Keratinocyte (primary cell): Measurements from ENCODE around the gene RMC1. TPM values are rescaled to one million over a fixed set of nuclear protein-coding genes. Genes with fewer than 3 reads are reported as not detected.

Experiments
- DNase-seq: peaks from one replicate; pipeline ENCODE4 v3.0.0-alpha.2; 2011; ENCODE audit warnings: low read depth, missing footprints, low spot score
- FAIRE-seq: peaks from 2 replicates; lab custom pipeline; 2011; peaks lifted over from hg19 to GRCh38; lab: Jason Lieb, UNC
- H2AFZ ChIP-seq: 2 replicates; pipeline ENCODE4 v1.6.0; 2012; ENCODE audit warnings: low read length, control low read depth, inconsistent platforms; ENCODE audit not compliant: control insufficient read depth
- H3K27ac ChIP-seq: 2 replicates; pipeline ENCODE4 v1.5.1; 2011; ENCODE audit warnings: low read length; ENCODE audit not compliant: control insufficient read depth, insufficient read depth
- H3K27me3 ChIP-seq: 3 replicates; pipeline ENCODE4 v1.6.0; 2011; ENCODE audit warnings: low read length; ENCODE audit not compliant: control insufficient read depth, insufficient read depth; ENCODE audit errors: extremely low read depth
- H3K36me3 ChIP-seq, 2 experiments: 2 replicates in 1 of 2; 3 replicates in 1 of 2; pipeline ENCODE4 v1.5.1; 2011; ENCODE audit warnings: low read length in 2 of 2, mild to moderate bottlenecking in 1 of 2; ENCODE audit not compliant: control insufficient read depth in 2 of 2, insufficient read depth in 2 of 2; ENCODE audit errors: extremely low read depth in 1 of 2
- H3K4me1 ChIP-seq: 3 replicates; pipeline ENCODE4 v1.5.1; 2011; ENCODE audit warnings: low read length; ENCODE audit not compliant: control insufficient read depth, insufficient read depth; ENCODE audit errors: extremely low read depth
- H3K4me2 ChIP-seq: 3 replicates; pipeline ENCODE4 v1.6.0; 2011; ENCODE audit warnings: low read depth, low read length; ENCODE audit not compliant: control insufficient read depth, insufficient read depth; ENCODE audit errors: extremely low read depth
- H3K4me3 ChIP-seq, 3 experiments: fragments of 200-600 bp in 1 of 3; sonication (generic) in 1 of 3; 2 replicates in 2 of 3; 3 replicates in 1 of 3; pipeline ENCODE4 v1.5.1; 2011 to 2016; ENCODE audit warnings: low read length in 3 of 3, mild to moderate bottlenecking in 3 of 3, control low read depth in 2 of 3, inconsistent platforms in 1 of 3, low read depth in 1 of 3, mixed read lengths in 1 of 3, mixed run types in 1 of 3, moderate library complexity in 1 of 3; ENCODE audit not compliant: control insufficient read depth in 2 of 3, insufficient read depth in 2 of 3; ENCODE audit errors: extremely low read depth in 1 of 3
- H3K79me2 ChIP-seq: 2 replicates; pipeline ENCODE4 v1.6.0; 2012; ENCODE audit warnings: low read length; ENCODE audit not compliant: control insufficient read depth, insufficient read depth
- H3K9ac ChIP-seq: 3 replicates; pipeline ENCODE4 v1.6.0; 2011; ENCODE audit warnings: low read length; ENCODE audit not compliant: control insufficient read depth, insufficient read depth; ENCODE audit errors: extremely low read depth
- H3K9me1 ChIP-seq: 3 replicates; pipeline ENCODE4 v1.6.0; 2011; ENCODE audit warnings: low read length; ENCODE audit not compliant: control insufficient read depth, insufficient read depth; ENCODE audit errors: extremely low read depth
- H3K9me3 ChIP-seq: 2 replicates; pipeline ENCODE4 v1.5.1; 2012; ENCODE audit warnings: low read depth, low read length; ENCODE audit not compliant: control insufficient read depth
- H4K20me1 ChIP-seq: 3 replicates; pipeline ENCODE4 v1.6.0; 2011; ENCODE audit warnings: low read length; ENCODE audit not compliant: control insufficient read depth, insufficient read depth; ENCODE audit errors: extremely low read depth
- CTCF ChIP-seq, 3 experiments: IDR thresholded peaks in 1 of 3; conservative IDR thresholded peaks in 1 of 3; optimal IDR thresholded peaks in 1 of 3; 2 replicates in 2 of 3; 3 replicates in 1 of 3; pipeline versions ENCODE3 to v1.5.1; 2011; ENCODE audit warnings: low read length in 3 of 3, mild to moderate bottlenecking in 3 of 3, moderate library complexity in 2 of 3, control low read depth in 1 of 3, inconsistent platforms in 1 of 3; ENCODE audit not compliant: insufficient read depth in 2 of 3; ENCODE audit errors: extremely low read depth in 1 of 3
- EZH2 ChIP-seq: IDR thresholded peaks from one replicate; pipeline ENCODE4 v1.6.1; 2012; ENCODE audit warnings: inconsistent platforms, mild to moderate bottlenecking, low read length, moderate library complexity
- dilution Hi-C: fragments of 300-500 bp; cut with MboI; formaldehyde crosslinking; loops from one replicate; pipeline ENCODE4 v1.7.0; 2020; ENCODE audit warnings: low sequenced_read_pairs; ENCODE audit not compliant: extremely low pct_ligation_motif_present
- polyA plus RNA-seq, 5 experiments: library from polyadenylated mRNA; depleted of rRNA in 3 of 5; stranded (reverse) in 3 of 5; stranded (forward) in 1 of 5; unstranded in 1 of 5; fragments of >200 nt; gene quantifications; 1 replicate in 1 of 5; 2 replicates in 3 of 5; 3 replicates in 1 of 5; pipeline versions ENCODE4 v1.2.1 to v1.2.3, GENCODE V29; 2011 to 2012; ENCODE audit warnings: missing spikeins in 2 of 5, low read depth in 1 of 5, low replicate concordance in 1 of 5

Gene RMC1
- polyA plus RNA-seq, 1 donor (not counting 4 experiments of a cell fraction or from before 2014, with no cell fraction given) = 26.4 TPM

- peaks cover 5% of the 10 kb centered on the region for H3K79me2 ChIP-seq
- no peaks in the 10 kb centered on the region for H3K36me3 ChIP-seq
- H3K9me3 ChIP-seq = no peaks in the 10 kb centered on the region
- H3K9me1 ChIP-seq = no peaks in the 10 kb centered on the region
- no peak overlapping the region for H3K27ac ChIP-seq
- H3K4me2 ChIP-seq = no peak overlapping the region
- peaks cover 28% of the 10 kb centered on the region for H3K4me1 ChIP-seq
- no peaks in the 10 kb centered on the region for H4K20me1 ChIP-seq
- DNase-seq (no peak), FAIRE-seq (peak; percentile 13)
- H3K27me3 ChIP-seq = no peaks in the 10 kb centered on the region
- no peak overlapping the region for H2AFZ ChIP-seq
- TF ChIP-seq EZH2 = no peak
- TF ChIP-seq CTCF (optimal IDR thresholded peaks at IDR 0.05 in 1 of 3, IDR thresholded peaks at IDR 0.05 in 1 of 3, conservative IDR thresholded peaks at IDR 0.05 in 1 of 3; ENCODE audit: extremely low read depth in 1 of 3, insufficient read depth in 2 of 3, low read length in 3 of 3) = peak; percentile 84 to 91 (median 91)
- H3K9ac ChIP-seq = no peak overlapping the region
- H3K4me3 ChIP-seq = no peak overlapping the region
- dilution Hi-C loops = no loop called here
These were observed 4.4 kb upstream of the RMC1 start for GRCh38 chr18:23498877-23499276.

GRCh38 chr18:23499291-23499781 lies 4.0 kb upstream of the RMC1 start:
- FAIRE-seq = no peak
- DNase-seq = no peak
- no peaks in the 10 kb centered on the region for H3K27me3 ChIP-seq
- no peaks in the 10 kb centered on the region for H4K20me1 ChIP-seq
- H3K27ac ChIP-seq = no peak overlapping the region
- no peak overlapping the region for H3K4me2 ChIP-seq
- H3K9me1 ChIP-seq = no peaks in the 10 kb centered on the region
- H3K4me3 ChIP-seq = no peak overlapping the region
- no peak for TF ChIP-seq CTCF (optimal IDR thresholded peaks at IDR 0.05 in 1 of 3, IDR thresholded peaks at IDR 0.05 in 1 of 3, conservative IDR thresholded peaks at IDR 0.05 in 1 of 3; ENCODE audit: extremely low read depth in 1 of 3, insufficient read depth in 2 of 3, low read length in 3 of 3)
- TF ChIP-seq EZH2 = no peak
- peaks cover 9% of the 10 kb centered on the region for H3K79me2 ChIP-seq
- H2AFZ ChIP-seq = no peak overlapping the region
- H3K9me3 ChIP-seq = no peaks in the 10 kb centered on the region
- dilution Hi-C loops = no loop called here
- H3K4me1 ChIP-seq = peaks cover 30% of the 10 kb centered on the region
- H3K9ac ChIP-seq = no peak overlapping the region
- H3K36me3 ChIP-seq = no peaks in the 10 kb centered on the region
